Stimulated activated CD4-positive, alpha-beta T cell treated with anti-CD3 and anti-CD28 coated beads, TNF-alpha, amount 100 ng/mL, for 48 hours (primary cell): ENCODE measurements around the gene TTC24.
"Not testable (repeated sequence)": the region's sequence is repeated elsewhere in the genome, so short reads cannot be mapped to it uniquely, and the experiment has no call there.

Experiments used
- DNase-seq, 3 donors: peaks; one replicate each; pipeline ENCODE4 v3.0.0-alpha.2; 2020; ENCODE audit warnings: low read depth in 3 of 3

TTC24 gene

DNA sequence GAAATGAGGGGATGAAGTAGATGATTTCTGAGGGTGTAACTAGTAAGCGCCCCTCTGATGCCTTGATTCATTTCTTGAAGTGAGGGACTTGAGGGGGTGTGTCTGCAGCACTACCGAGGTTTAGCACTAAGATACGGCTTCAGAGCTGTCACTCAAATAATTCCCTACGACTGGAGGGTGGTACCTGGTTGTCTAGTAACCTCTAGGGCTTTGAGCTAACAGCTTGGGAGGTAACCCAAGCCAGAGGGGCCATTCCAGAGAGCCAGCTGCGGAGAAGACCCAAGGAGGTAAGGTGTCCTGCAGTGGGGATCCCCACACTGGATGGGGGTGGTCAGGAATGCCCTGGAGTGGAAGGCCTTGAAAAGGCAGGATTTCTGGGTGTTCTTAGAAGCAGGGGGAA is at the start of gene TTC24:
TSS of gene TTC24 (plus strand) at position 252 of the 400 bp plus-strand sequence. CDS start 1,642 bp downstream, outside the sequence.
- no peak for DNase-seq

DNA sequence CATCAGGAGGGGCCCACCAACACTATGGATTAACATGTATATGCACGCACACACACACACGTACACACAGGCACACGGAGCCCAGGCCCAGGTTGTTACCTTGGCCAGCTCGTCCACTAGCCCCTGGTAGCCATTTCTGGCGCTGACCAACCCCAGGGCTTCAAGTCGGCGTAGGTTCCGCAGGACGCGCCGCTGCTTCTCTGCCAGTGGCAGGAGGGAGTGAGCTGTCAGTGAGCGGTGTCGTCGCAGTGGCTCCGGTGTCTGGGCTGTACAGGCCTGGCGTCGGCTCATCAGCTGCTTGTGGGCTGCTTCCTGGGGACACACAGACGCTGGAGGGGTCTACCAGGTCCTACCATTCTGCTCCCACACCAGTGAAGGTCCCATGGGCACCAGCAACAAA is 49.5 kb upstream of the TTC24 start:
- DNase-seq, result no peak

DNA sequence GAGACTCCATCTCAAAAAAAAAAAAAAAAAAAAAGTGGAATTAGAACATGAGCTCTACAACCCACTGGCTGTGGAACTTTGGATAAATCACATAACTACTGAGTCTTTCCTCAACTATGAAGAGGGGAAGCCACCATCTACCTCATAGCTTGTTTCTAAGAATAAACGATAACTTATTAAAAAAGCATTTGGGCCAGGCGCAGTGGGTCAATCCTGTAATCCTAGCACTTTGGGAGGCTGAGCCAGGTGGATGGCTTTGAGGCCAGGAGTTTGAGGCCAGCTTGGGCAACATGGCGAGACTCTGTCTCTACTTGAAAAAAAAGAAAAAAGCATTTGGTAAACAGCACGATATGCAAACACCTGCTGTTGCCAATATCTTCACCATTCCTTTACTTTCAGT is 47.1 kb upstream of the TTC24 start:
- no peak for DNase-seq

DNA sequence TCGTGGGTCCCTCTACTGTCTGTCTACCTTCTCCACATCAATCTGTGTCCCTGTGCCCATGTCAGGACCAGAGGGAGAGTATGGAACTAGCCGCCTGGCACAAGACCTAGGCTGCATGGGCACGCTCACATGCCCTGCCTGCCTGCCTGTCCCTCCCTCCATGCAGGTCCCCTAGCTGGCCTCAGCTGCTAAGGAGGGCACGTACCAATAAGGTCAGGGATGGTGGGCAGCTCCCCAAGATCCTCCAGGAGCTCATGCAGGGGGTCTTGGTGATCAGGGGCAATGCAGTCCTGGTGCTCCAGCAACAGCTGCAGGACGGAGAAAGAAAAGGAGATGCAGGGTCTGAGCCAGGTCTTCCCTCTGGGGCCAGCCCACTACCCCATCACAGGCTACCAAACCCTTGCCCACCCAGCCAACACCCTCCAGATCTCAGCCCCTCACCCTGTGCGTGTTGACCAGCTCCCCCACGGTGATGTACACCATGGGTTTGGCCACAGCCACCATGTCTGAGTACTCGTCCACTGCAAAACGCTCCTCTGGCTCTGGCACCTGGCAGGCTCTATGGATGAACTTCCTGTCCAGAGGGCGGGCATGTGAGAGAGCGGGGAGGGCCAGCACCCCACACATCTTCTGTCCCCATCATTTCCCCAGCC is 45.8 kb upstream of the TTC24 start:
- no peak for DNase-seq

DNA sequence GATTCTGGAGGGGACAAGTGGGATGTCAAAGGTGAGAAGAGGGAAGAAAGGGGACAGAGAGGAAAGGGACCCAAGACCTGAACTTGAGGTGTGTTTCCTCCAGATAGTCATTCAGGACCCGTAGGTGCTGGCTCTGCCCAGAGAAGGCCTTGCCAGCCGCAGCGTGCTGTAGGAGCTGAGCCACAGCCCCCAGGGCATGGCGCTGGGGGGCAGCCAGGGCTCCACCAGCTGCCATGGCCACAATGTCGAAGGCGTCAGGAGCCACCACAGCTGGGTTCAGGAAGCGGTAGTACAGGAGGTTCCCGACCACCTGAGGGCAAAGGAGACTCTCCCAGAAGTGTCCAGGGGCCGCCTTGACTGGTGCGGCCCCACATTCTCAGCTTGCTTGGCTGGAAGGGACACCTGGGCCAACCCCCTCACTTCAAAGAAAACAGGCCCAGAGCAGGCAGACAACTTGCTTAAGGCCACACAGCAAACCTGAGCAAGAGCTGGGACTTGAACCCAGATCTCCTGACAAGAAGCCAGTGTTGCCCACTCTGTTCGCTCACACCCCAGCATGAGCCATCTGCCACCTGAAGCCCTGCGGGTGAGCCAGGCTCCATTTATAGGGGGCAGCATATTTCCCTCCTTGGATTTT is 45.0 kb upstream of the TTC24 start:
- DNase-seq, result no peak

DNA sequence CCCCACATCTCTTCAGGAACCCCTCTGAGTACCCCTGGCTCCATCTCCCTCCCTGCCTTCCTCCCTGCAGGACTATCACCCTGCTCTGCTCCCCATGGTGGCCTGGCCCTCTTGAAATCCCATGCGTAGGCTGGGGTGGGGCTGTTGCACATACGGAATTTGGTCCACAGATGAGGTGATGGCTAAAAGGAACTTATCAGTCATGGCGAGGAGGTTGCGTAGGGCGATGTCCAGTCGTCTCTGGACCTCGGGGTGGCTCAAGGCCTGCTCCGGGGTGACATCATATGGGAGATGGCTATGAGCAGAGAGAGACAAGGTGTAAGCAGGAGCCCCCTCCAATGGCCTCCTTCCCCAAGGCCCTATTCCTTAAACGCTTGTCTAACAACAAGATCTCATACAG is 42.5 kb upstream of the TTC24 start:
- DNase-seq, result no peak

DNA sequence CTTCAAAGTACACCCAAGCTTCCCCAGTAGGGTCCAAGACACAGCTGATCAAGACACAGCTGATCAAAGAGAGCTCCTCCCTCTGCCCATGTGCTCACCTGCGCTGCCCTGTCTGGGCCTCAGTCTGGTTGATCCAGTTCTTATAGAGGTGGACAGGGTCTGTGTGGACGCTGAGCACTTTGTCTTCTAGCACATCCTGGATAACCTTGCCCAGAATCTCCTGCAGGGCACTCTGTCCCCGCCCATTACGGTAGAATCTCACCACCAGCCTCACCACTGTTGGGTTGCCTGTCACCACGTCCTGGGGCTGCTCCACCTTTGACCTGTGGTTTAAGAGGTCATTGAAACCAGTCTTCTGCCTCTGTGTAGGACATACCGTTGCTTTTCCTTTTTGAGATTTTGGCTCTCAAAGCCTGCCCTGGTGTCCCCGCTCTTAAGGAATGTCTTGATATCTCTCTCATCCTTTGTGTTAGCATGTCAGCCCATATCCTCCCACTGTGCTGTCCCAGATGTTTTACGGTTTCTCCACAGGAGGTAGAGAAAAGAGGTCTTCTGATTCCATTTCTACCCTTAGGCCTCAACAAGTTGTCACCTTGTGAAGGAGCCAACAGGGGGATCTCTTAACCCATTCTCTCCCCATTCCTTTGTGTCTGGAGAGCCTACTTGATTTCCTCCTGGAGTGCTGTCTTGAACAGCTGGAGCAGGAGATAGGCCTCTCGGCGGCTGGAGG is 40.6 kb upstream of the TTC24 start:
- no peak for DNase-seq

DNA sequence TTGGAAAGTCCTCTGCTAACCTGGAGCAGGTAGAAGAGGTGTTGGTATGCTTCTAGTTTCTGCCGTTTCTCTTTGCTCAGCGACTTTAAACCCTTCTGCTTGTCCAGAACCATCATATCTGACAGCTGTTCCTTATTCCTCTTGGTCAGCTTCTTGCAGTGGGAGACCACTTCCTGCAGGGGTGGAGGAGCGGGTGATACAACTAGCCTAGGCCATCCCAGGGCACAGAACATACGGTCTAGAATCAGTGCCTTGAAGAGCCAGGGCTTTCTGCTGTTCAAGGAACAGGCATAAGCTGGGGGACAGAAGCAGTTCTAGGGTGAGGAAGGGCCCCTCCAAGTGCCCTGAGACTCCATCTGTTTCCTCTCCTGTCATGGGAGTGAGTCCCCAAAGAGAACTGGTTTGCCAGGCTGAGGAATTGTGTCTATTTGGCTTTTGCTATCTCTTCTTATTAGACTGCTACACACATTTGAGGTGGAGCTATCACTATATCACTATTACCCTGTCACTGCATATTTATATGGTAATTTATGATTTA is 39.6 kb upstream of the TTC24 start:
- no peak for DNase-seq

DNA sequence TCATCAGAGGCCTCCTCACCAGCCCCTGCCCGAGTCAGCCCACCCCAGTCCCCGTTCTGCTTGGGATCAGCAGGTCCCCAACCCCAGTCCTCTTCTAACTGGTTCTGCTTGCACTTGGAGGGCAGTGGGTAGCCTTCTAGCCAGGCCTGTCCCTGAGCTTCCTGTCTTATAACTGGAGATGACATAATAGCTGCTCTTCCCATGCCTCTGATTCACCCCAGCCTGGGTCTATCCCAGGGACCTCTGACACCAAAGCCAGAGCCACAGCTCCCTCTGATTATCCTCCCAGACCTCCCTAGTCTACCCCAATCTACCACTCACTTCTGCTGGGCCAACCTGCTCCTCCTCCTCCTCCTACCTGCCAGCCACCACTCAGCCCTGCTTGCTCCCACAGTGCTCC is 38.6 kb upstream of the TTC24 start:
- no peak for DNase-seq

DNA sequence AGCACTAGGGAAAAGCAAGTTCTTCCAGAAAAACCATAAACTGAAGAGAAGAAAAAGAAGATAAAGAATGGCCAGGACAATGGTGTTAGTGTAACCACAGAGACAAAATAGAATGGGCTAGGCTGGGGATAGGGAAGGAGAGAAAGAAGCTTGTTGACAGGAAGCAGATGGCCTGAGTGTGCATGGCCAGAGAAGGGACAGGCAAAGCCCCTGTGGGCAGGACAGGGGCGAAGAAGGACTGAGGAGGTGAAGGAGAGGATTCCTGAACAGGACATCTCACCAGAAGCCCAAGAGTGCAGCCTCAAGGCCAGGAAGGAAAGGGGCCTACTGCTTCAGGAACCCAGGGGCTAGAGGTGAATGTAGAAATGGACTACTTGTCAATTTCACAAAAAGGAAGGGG is 36.5 kb upstream of the TTC24 start:
- no peak for DNase-seq

DNA sequence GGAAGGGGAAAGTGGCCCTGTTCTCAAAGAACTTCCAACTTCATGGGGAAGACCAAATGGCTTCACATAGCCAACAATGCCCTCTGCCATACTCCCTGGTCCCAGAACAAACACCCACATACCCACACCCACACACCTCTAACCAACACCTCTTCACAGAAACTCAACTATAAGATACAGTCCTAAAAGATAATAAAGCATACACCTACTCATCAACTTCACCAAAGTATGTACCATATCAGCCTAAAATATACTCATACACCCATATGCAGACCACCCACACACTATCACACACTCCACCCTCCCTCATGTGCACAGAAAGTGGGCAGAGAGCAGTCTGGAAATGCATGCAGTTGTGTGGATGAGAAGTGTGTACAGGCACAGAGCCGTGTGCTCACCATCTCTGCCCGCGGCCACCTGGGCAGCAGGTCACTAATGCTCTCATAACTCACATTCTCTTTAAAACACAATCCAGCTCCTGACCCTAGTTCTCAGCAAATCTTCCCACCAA is 34.9 kb upstream of the TTC24 start:
- DNase-seq, result no peak

DNA sequence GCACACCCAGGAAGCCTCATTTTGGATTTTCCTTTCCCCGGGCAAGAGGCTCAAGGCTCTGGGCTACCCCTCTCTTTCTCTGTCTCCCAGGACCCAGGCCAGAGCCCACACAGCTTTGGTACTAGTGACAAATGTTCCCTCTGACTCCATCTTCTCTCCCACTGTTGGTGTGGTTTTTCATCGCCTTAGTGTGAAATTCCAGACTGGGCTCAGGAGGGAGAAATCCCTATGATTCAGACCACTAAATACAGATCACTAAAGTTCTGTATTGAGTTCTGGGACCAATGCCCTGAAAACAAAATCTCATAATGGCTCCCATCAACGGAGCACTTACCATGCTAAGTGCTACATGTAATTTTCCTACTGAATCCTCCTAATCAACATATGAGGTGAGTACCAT is 33.3 kb upstream of the TTC24 start:
- DNase-seq, result no peak

DNA sequence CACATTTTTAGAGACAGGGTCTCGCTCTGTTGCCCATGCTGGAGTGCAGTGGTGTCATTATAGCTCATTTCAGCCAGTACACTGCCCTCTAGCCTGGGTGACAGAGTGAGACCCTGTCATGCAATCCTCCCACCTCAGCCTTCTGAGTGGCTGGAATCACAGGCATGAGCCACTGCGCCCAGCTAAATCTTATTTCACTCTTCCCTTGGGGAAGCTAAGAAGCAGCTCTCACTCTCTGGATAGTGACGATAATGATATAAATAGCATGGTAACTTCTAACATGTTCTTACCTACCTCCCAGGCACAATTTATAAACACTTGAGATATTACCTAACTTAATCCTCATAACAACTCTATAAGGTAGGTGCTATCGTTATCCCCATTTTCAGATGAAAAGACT is 32.1 kb upstream of the TTC24 start:
- DNase-seq, result no peak

DNA sequence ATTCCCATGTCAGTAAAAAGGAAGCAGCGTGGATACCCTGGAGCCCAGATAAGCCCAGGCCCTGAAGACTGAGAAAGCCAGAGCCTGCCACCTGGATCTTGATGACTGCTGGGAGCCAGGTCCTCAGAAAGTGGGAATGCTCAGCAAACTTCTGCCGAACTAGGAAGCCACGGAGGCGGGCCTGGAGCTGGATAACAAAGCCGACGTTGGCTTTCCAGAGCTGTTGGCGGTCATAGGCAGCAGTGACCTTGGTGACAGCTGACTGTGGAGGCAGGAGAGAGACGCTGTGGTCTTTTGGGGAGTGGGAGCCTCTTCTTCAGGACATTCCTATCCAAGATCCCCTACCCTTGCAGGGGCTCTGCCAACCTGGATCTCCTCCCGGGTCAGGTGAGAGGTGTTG is 31.5 kb upstream of the TTC24 start:
- DNase-seq, result no peak

DNA sequence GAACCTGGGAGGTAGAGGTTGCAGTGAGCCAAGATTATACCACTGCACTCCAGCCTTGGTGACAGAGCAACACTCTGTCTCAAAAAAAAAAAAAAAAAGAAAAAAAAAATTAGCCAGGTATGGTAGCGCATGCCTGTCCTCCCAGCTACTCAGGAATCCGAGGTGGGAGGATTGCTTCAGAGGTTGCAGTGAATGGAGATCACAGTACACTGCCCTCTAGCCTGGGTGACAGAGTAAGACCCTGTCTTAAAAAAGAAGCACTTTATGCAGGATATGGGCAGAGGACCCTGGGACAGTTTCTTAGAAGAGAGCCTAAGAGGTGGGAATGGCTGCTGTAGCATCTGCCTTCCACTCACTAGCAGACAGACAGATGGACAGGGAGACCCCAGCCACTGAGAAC is 30.1 kb upstream of the TTC24 start:
- no peak for DNase-seq

DNA sequence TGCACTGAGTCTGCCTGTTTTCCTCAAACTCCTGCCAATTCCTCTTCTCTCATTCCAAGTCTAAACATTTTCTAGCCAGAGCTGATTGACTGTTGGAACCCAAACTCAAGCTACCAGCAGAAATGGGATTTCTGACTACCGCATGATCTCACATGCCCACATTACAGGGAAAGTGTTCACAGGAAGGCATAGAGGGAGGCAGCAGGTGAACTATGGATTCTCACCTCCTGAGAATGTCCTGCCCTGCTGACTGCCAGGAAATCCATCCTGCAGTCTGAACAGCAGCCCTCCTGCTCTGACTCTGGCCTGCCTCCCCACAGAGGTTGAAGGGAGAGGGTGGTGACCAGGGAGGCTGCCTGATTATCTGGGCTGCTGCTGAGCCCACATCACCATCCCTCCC is 29.7 kb upstream of the TTC24 start:
- DNase-seq, result no peak

DNA sequence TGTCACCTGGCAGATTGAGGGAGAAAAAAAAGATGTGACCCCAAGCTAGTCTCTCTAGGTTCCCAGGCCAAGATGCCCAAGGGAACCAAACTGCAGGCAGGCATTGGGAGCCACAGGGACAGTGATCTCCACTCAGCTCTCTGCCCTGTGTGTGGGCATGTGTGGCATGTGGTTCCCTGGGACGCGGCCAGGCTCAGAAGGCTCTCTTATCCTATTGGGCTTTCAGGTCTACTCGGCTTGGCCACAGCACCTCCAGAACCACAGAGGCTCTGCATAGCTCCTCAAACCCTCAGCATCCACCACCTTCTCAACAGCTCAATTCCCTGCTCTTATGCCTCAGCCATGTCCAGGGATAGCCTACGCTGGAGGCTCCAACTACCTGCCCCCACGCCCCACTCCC is 29.2 kb upstream of the TTC24 start:
- DNase-seq, result no peak

DNA sequence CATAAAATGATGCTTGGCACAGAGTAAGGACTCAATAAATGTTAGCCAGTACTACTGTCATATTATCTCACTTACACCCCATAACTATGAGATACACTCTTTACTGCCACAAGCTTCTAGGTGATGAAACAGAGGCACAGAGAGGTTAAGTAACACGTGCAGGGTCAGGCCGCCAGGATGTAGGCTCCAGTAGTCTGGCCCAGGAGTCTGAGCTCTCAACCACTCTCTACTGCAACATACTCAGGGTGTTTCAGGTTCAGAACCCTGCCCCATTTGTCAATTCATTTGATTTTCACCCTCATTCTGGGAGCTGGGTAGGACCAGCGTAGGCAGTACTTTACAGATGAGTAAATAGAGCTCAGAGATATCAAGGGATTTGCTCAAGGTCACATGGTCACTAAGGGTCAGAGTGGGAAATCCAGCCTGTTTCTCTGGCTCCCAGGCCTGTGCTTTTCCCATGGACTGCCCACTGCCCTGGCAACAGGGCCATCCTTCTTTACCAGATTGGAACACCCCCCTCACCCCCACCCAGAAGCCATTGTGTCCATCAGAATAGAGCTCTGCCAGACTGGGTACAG is 28.4 kb upstream of the TTC24 start:
- DNase-seq, result no peak

DNA sequence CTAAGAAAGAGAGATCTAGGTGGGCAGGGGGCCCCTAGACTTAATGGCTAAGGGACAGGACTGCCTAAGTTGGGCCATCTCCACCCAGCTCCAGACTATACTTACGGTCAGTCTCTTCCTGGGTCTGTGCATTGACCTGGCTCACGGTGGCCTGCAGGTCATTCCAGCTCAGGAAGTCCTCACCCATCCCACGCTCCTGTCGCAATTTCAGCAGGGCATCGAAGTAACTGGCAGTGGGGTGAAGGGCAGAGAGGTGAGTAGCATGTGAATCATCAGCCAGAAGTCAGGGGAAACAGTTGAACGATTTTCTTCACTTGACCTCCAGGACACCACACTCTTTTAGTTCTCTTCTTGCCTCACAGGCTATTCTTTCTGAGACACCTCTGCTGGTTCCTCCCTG is 27.7 kb upstream of the TTC24 start:
- DNase-seq, result no peak

DNA sequence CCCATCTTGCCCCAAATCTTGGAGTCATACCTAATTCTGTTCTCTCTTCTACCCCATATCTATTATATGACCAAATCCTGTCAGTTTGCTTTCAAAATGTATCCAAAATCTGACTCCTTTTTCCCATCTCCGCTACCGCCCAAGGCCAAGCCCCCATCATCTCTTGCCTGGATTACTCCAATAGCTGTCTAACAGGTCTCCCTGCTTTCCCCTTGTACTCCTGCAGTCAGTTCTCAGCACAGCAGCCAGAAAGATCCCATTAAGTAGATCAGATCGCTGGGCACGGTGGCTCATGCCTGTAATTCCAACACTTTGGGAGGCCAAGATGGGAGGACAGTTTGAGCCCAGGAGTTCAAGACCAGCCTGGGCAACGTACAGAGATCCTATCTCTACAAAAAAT is 27.0 kb upstream of the TTC24 start:
- no peak for DNase-seq

DNA sequence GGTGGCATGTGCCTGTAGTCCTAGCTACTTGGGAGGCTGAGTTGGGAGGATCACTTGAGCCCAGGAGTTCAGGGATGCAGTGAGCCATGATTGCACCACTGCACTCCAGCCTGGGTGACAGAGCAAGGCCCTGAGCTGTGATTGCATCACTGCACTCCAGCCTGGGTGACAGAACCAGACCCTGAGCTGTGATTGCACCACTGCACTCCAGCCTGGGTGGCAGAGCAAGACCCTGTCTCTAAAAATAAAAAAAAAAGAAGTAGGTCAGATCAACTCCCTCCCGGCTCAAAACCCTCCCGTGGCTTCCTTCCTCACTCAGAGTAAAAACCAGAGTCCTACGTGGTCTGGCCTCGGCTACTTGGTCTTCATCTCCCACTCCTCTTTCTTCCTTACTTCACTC is 26.6 kb upstream of the TTC24 start:
- DNase-seq, result not testable (repeated sequence)

DNA sequence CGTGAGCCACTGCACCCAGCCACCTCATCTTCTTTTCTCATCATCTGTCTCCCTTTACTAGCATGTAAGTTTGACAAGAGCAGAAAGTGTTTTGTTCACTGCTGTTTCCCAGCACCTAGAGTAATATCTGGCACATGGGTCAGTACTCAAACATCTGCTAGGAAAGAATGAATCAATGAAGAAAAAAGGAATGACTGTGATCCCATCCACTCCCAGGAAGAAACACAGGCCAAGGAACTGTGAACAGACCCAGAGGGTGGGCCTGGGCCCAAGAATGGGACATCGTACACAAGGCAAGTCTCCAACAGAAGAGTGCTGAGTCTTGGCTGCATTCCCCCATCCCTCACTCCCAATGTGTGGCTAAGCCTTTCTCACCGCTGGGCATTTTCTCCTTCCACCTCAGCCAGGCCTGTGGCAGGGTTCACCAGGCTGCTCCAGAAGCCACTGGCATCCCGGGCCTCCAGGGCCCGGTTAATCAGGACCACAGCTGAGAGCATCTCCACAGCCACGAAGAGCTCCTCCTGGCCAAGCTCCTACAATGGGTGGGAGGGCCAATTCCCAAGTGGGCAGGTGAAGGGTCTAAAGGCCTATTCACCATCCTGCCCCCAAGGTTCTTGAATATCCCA is 25.6 kb upstream of the TTC24 start:
- DNase-seq, result no peak
